OCI-LY7 (cell line): Measurements from ENCODE around the gene EI24.

Source experiments
- CTCF ChIP-seq: fragments of 200-600 bp; sonication (generic); conservative IDR thresholded peaks from 2 replicates; pipeline ENCODE4 v1.5.1; 2014; ENCODE audit warnings: mild to moderate bottlenecking, antibody characterized with exemption, low read length, moderate library complexity, mixed read lengths
- EZH2phosphoT487 ChIP-seq: fragments of 200-600 bp; sonication (generic); IDR thresholded peaks from 2 replicates; pipeline ENCODE4 v1.6.1; 2018; ENCODE audit warnings: low read depth, borderline replicate concordance, mild to moderate bottlenecking, mixed run types, antibody characterized with exemption, low read length, moderate library complexity, mixed read lengths

DNA sequence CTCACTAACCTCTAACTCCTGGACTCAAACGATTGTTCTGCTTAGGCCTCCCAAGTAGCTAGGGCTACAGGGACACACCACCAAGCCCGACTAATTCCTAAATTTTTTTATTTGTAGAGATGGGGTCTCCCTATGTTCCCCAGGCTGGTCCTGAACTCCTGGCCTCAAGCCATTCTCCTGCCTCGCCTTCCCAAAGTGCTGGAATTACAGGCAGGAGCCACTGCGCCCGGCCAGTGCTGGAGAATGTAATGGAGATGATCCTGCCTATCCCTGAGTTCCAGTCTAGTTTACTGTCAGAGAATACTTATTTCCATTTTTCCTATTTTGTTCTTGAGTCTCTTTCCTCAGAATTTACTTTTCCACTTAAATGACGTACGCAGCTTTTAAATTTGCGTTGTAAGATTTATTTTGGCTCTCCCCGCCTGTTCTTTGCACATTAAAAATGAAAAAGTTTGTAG lies 55.5 kb downstream of the EI24 start, which contains the start of gene CHEK1:
- TF ChIP-seq CTCF (no peak), EZH2phosphoT487 (no peak)
